Head of caudate nucleus (tissue), 42 donors: Measurements from ENCODE around the gene STK26.
"Not testable (repeated sequence)": the region's sequence is repeated elsewhere in the genome, so short reads cannot be mapped to it uniquely, and the experiment has no call there.

Experiments used
- DNase-seq, 42 donors: peaks; one replicate each; pipeline versions ENCODE4 v3.0.0 to v3.0.0-alpha.2; 2020 to 2021; ENCODE audit warnings: mixed read lengths in 7 of 42
- intact Hi-C: fragments of 100-400 bp; cut with DNase I; formaldehyde crosslinking; loops from one replicate; pipeline ENCODE4 v1.15.0; 2022

The STK26 gene

GRCh38 chrX:132088864-132089263 is 65.8 kb downstream of the STK26 start:
- intact Hi-C loops: no loop called here
- no peak for DNase-seq

GRCh38 chrX:132090403-132091159 is 67.5 kb downstream of the STK26 start:
- intact Hi-C loops: no loop called here
- peak in 8 of 42 donors; percentile 5 to 35 (median 18) for DNase-seq

- intact Hi-C loops: no loop called here
- DNase-seq: peak in 40 of 42 donors; percentile 10 to 79 (median 49)
Observed at GRCh38 chrX:132092439-132093065, 69.5 kb downstream of the STK26 start.

GRCh38 chrX:132093239-132093860 is 70.2 kb downstream of the STK26 start:
- no peak for DNase-seq
- intact Hi-C loops: no loop called here

GRCh38 chrX:132094164-132094563 is 71.1 kb downstream of the STK26 start:
- no peak for DNase-seq
- intact Hi-C loops: no loop called here

GRCh38 chrX:132098704-132099103 is 75.6 kb downstream of the STK26 start:
- intact Hi-C loops, DNase-seq: not testable (repeated sequence)

GRCh38 chrX:132101206-132101605 is 78.1 kb downstream of the STK26 start:
- DNase-seq: no peak
- intact Hi-C loops: no loop called here

GRCh38 chrX:132101799-132102198 is 78.7 kb downstream of the STK26 start:
- intact Hi-C loops: no loop called here
- no peak for DNase-seq

GRCh38 chrX:132107291-132107690 is 84.2 kb downstream of the STK26 start:
- intact Hi-C loops: no loop called here

GRCh38 chrX:132114607-132115006 is 91.5 kb downstream of the STK26 start:
- DNase-seq: no peak
- intact Hi-C loops: no loop called here

More at GRCh38 chrX:132107291-132107690, 84.2 kb downstream of the STK26 start:
- DNase-seq: no peak

GRCh38 chrX:132115792-132116191 is 92.7 kb downstream of the STK26 start:
- intact Hi-C loops: no loop called here
- DNase-seq: no peak

GRCh38 chrX:132118358-132118757 is 95.3 kb downstream of the STK26 start:
- intact Hi-C loops: no loop called here
- no peak for DNase-seq

- intact Hi-C loops: no loop called here
- DNase-seq: no peak
Observed at GRCh38 chrX:132119283-132119682, 96.2 kb downstream of the STK26 start.

- intact Hi-C loops: no loop called here
Observed at GRCh38 chrX:132119821-132120515, 96.9 kb downstream of the STK26 start.

GRCh38 chrX:132120913-132121312 is 97.8 kb downstream of the STK26 start:
- DNase-seq: no peak
- intact Hi-C loops: no loop called here

More at GRCh38 chrX:132119821-132120515, 96.9 kb downstream of the STK26 start:
- no peak for DNase-seq
